HG03571 (cell line): ENCODE data around the gene CRB1.

Experiments
- ATAC-seq: cut with Tn5 transposase; IDR thresholded peaks from one replicate; pipeline ENCODE4 v1.9.1; 2021; ENCODE audit not compliant: unreplicated experiment

CRB1 gene

GRCh38 chr1:197342044-197342565 is 74.1 kb downstream of the CRB1 start:
- no peak for ATAC-seq

- ATAC-seq = no peak
Observed at GRCh38 chr1:197342669-197343068, 74.6 kb downstream of the CRB1 start.

- ATAC-seq = no peak
Observed at GRCh38 chr1:197343663-197344273, 75.7 kb downstream of the CRB1 start.

- no peak for ATAC-seq
Observed at GRCh38 chr1:197351821-197352440, 83.9 kb downstream of the CRB1 start.

GRCh38 chr1:197355248-197355995 is 87.4 kb downstream of the CRB1 start:
- no peak for ATAC-seq

GRCh38 chr1:197356723-197357533 is 88.9 kb downstream of the CRB1 start:
- ATAC-seq = no peak

GRCh38 chr1:197358959-197359358 is 90.9 kb downstream of the CRB1 start:
- no peak for ATAC-seq

- no peak for ATAC-seq
Observed at GRCh38 chr1:197360068-197360467, 92.0 kb downstream of the CRB1 start.

- no peak for ATAC-seq
Observed at GRCh38 chr1:197362871-197363270, 94.8 kb downstream of the CRB1 start.

- ATAC-seq = no peak
Observed at GRCh38 chr1:197363855-197364254, 95.8 kb downstream of the CRB1 start.

- no peak for ATAC-seq
Observed at GRCh38 chr1:197366996-197367395, 98.9 kb downstream of the CRB1 start.

GRCh38 chr1:197367627-197368026 is 99.6 kb downstream of the CRB1 start:
- no peak for ATAC-seq

- ATAC-seq = no peak
Observed at GRCh38 chr1:197374428-197374827, 106.4 kb downstream of the CRB1 start.

GRCh38 chr1:197384471-197384870 is 116.4 kb downstream of the CRB1 start:
- no peak for ATAC-seq

GRCh38 chr1:197388801-197389200 is 120.7 kb downstream of the CRB1 start:
- ATAC-seq = no peak

- ATAC-seq = no peak
Observed at GRCh38 chr1:197390856-197391255, 122.8 kb downstream of the CRB1 start.

GRCh38 chr1:197391303-197392226 is 123.5 kb downstream of the CRB1 start:
- ATAC-seq = no peak

- no peak for ATAC-seq
Observed at GRCh38 chr1:197392541-197392940, 124.5 kb downstream of the CRB1 start.

- no peak for ATAC-seq
Observed at GRCh38 chr1:197393105-197393504, 125.1 kb downstream of the CRB1 start.

- no peak for ATAC-seq
Observed at GRCh38 chr1:197393772-197394171, 125.7 kb downstream of the CRB1 start.
